ENCODE measurements around the gene KLHL24. TPM values are rescaled to one million over a fixed set of nuclear protein-coding genes. Genes with fewer than 3 reads are reported as not detected.
"Not testable (repeated sequence)": the region's sequence is repeated elsewhere in the genome, so short reads cannot be mapped to it uniquely, and the experiment has no call there.

Gene KLHL24
- total RNA-seq, 4 donors from 2014 or later = 46.5 to 102 (median 58.8) TPM

GRCh38 chr3:183688874-183689273 lies 53.5 kb downstream of the KLHL24 start:
- WGBS = 55% methylated on average over 3 of the region's 3 CpGs
- no peak overlapping the region for H3K4me3 ChIP-seq
- DNase-seq (ENCODE audit: low spot score in 2 of 2) = no peak
- no peaks in the 10 kb centered on the region for H3K9me3 ChIP-seq
- TF ChIP-seq CTCF (IDR thresholded peaks at IDR 0.05) (no peak), POLR2AphosphoS5 (IDR thresholded peaks at IDR 0.05) (no peak), EP300 (IDR thresholded peaks at IDR 0.05) (no peak), POLR2A (IDR thresholded peaks at IDR 0.05) (no peak)
- H3K27me3 ChIP-seq = no peaks in the 10 kb centered on the region
- no peak overlapping the region for H3K27ac ChIP-seq
- H3K4me1 ChIP-seq = no peaks in the 10 kb centered on the region
- H3K36me3 ChIP-seq = no peaks in the 10 kb centered on the region

- H3K4me3 ChIP-seq; H3K4me1 ChIP-seq; DNase-seq (ENCODE audit: low spot score in 2 of 2); H3K36me3 ChIP-seq; H3K27me3 ChIP-seq; H3K27ac ChIP-seq; H3K9me3 ChIP-seq: not testable (repeated sequence)
- 99% methylated on average over 5 of the region's 5 CpGs for WGBS
Measured at GRCh38 chr3:183689621-183690020, 54.2 kb downstream of the KLHL24 start.

- TF ChIP-seq CTCF (IDR thresholded peaks at IDR 0.05) (no peak), POLR2A (IDR thresholded peaks at IDR 0.05) (no peak), POLR2AphosphoS5 (IDR thresholded peaks at IDR 0.05) (no peak)
Measured at GRCh38 chr3:183690402-183690995, 55.1 kb downstream of the KLHL24 start.

GRCh38 chr3:183692436-183692835 lies 57.0 kb downstream of the KLHL24 start:
- H3K36me3 ChIP-seq = no peaks in the 10 kb centered on the region
- H3K9me3 ChIP-seq = no peaks in the 10 kb centered on the region
- H3K4me3 ChIP-seq = no peak overlapping the region
- H3K27ac ChIP-seq = no peak overlapping the region
- DNase-seq (ENCODE audit: low spot score in 2 of 2) = no peak
- peaks cover 5% of the 10 kb centered on the region for H3K4me1 ChIP-seq
- TF ChIP-seq POLR2AphosphoS5 (IDR thresholded peaks at IDR 0.05) (no peak), POLR2A (IDR thresholded peaks at IDR 0.05) (no peak), EP300 (IDR thresholded peaks at IDR 0.05) (no peak), CTCF (IDR thresholded peaks at IDR 0.05) (no peak)
- no peaks in the 10 kb centered on the region for H3K27me3 ChIP-seq
- WGBS = 87% methylated on average over 10 of the region's 10 CpGs

More at GRCh38 chr3:183690402-183690995, 55.1 kb downstream of the KLHL24 start:
- DNase-seq (ENCODE audit: low spot score in 2 of 2) = no peak
- no peaks in the 10 kb centered on the region for H3K4me1 ChIP-seq
- 94% methylated on average over 11 of the region's 11 CpGs for WGBS
- no peak overlapping the region for H3K4me3 ChIP-seq
- no peaks in the 10 kb centered on the region for H3K27me3 ChIP-seq
- no peaks in the 10 kb centered on the region for H3K9me3 ChIP-seq
- no peak overlapping the region for H3K27ac ChIP-seq
- H3K36me3 ChIP-seq = no peaks in the 10 kb centered on the region

GRCh38 chr3:183695569-183696364 lies 60.3 kb downstream of the KLHL24 start:
- WGBS = 83% methylated on average over 7 of the region's 7 CpGs
- no peak for TF ChIP-seq POLR2AphosphoS5 (IDR thresholded peaks at IDR 0.05)
- no peak for TF ChIP-seq CTCF (IDR thresholded peaks at IDR 0.05)
- no peak for TF ChIP-seq POLR2A (IDR thresholded peaks at IDR 0.05)
- no peak for TF ChIP-seq EP300 (IDR thresholded peaks at IDR 0.05)
- DNase-seq (ENCODE audit: low spot score in 2 of 2) = no peak
- Histone ChIP-seq H3K4me3 (no peak overlapping the region), H3K9me3 (no peaks in the 10 kb centered on the region), H3K36me3 (no peaks in the 10 kb centered on the region), H3K27me3 (no peaks in the 10 kb centered on the region), H3K27ac (no peak overlapping the region), H3K4me1 (peaks cover 26% of the 10 kb centered on the region)
